Activated CD8-positive, alpha-beta memory T cell treated with anti-CD3 and anti-CD28 coated beads, Interleukin-2, amount 10 ng/mL, durations not matched to agents 7 days and 5 days (primary cell): ENCODE measurements around the gene CYB5D1. TPM values are rescaled to one million over a fixed set of nuclear protein-coding genes. Genes with fewer than 3 reads are reported as not detected.
A peak's percentile ranks its signal among the peaks of the same experiment; 100 is the strongest.

Source experiments
- ATAC-seq: fragments of 150-1000 bp; cut with Tn5 transposase; one replicate; pipeline ENCODE4 v1.10.0; 2021; ENCODE audit warnings: moderate library complexity
- CTCF ChIA-PET: fragments of 350-600 bp; sonication (Branson Sonifier 250); formaldehyde crosslinking; loops from one replicate; lab custom pipeline; 2021; ENCODE audit warnings: antibody characterized with exemption; lab: Charles Lee
- DNase-seq: peaks from one replicate; pipeline ENCODE4 v3.0.0-alpha.2; 2020
- H3K27ac Mint-ChIP-seq: one replicate; pipeline ENCODE4 v1.8.0; 2021; ENCODE audit warnings: mild to moderate bottlenecking, mixed read lengths
- H3K27me3 Mint-ChIP-seq: one replicate; pipeline ENCODE4 v1.8.0; 2021; ENCODE audit warnings: mixed read lengths
- H3K36me3 Mint-ChIP-seq: one replicate; pipeline ENCODE4 v1.8.0; 2021; ENCODE audit warnings: mild to moderate bottlenecking, mixed read lengths
- H3K4me1 Mint-ChIP-seq: one replicate; pipeline ENCODE4 v1.8.0; 2021; ENCODE audit warnings: mixed read lengths
- H3K4me3 Mint-ChIP-seq: one replicate; pipeline ENCODE4 v1.8.0; 2021; ENCODE audit warnings: mild to moderate bottlenecking, moderate library complexity, mixed read lengths
- H3K9me3 Mint-ChIP-seq: one replicate; pipeline ENCODE4 v1.8.0; 2022; ENCODE audit warnings: low read depth, mixed read lengths
- total RNA-seq, 2 experiments: library from RNA; stranded (reverse); gene quantifications; one replicate each; pipeline ENCODE4 v1.2.3, GENCODE V29; 2021

The CYB5D1 gene
- total RNA-seq, 2 experiments from 2014 or later, result 6.4 to 8.2 TPM

DNA sequence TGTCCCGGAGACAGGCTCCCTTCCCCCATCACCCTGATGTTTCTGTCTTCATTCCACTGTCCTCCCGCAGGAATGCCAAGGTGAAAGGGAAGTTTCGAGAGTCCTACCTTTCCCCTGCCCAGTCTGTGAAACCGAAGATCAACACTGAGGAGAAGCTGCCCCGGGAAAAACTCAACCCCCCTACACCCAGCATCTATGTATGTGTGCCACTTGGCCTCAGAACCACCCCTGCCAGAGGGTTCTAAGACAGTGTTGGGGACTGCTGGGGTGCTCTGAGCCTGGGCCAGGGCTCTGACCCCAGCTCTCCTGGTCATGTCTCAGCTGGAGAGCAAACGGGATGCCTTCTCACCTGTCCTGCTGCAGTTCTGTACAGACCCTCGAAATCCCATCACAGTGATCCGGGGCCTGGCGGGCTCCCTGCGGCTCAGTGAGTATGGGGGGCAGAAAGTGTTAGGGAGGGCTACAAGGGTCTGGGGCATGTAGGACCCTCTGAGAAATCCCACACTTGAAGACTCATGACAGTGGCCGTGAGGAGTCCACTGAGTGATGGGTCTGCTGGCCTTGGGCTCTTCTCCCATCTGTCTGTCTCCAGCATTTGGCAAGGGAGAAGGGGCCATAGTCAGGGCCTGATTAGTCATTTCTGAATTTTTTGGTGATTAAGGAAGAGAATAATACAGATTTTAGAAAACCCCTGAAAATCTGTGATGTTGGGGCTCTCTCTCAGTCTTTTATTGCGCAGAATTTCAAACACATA, 7.9 kb upstream of the CYB5D1 start:
- Mint-ChIP-seq H3K27me3 (no peaks in the 10 kb centered on the region), H3K27ac (no peak overlapping the region), H3K4me1 (peaks cover 47% of the 10 kb centered on the region), H3K36me3 (peaks cover 2% of the 10 kb centered on the region), H3K9me3 (no peaks in the 10 kb centered on the region), H3K4me3 (no peak overlapping the region)
- ATAC-seq (no peak), DNase-seq (no peak)
- CTCF ChIA-PET, result interaction anchor here (1.0 to 2.9 kb wide), 7 partner anchors 12 to 140 kb away, joined by 3 to 30 read pairs (median 6); partner anchors contain the start of gene KDM6B

DNA sequence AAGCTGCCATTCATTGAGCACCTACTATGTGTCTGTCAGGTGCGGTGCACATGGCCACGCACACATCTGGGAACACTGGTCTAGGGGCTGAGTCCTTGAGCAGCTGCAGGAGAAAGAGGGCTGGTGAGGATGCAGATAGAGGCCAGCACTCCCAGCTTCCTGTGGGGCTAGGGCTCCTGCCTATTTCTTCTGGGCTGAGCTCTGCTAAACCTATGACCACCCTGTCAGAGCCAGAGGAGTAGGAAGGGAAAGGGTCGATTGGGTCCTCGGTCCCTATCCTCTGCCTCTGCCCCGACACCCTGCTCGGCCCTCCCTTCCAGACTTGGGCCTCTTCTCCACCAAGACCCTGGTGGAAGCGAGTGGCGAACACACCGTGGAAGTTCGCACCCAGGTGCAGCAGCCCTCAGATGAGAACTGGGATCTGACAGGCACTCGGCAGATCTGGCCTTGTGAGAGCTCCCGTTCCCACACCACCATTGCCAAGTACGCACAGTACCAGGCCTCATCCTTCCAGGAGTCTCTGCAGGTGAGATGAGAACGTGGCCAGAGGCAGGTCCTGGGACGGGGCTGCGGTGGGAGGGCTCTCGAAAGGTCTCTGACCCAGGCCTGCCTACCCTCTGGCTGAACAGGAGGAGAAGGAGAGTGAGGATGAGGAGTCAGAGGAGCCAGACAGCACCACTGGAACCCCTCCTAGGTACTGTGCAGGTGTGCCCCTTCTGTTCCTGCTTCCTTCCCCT, 6.9 kb upstream of the CYB5D1 start:
- H3K36me3 Mint-ChIP-seq, result peaks cover 2% of the 10 kb centered on the region
- no peaks in the 10 kb centered on the region for H3K27me3 Mint-ChIP-seq
- no peak for DNase-seq
- H3K27ac Mint-ChIP-seq, result peak overlapping the region; percentile 58
- ATAC-seq, result no peak
- CTCF ChIA-PET, result interaction anchor here (0.6 to 2.9 kb wide), 12 partner anchors 12 to 210 kb away, joined by 3 to 30 read pairs (median 4); partner anchors contain the start of genes KDM6B and TP53
- peaks cover 47% of the 10 kb centered on the region for H3K4me1 Mint-ChIP-seq
- H3K9me3 Mint-ChIP-seq, result no peaks in the 10 kb centered on the region
- peak overlapping the region; percentile 89 for H3K4me3 Mint-ChIP-seq

DNA sequence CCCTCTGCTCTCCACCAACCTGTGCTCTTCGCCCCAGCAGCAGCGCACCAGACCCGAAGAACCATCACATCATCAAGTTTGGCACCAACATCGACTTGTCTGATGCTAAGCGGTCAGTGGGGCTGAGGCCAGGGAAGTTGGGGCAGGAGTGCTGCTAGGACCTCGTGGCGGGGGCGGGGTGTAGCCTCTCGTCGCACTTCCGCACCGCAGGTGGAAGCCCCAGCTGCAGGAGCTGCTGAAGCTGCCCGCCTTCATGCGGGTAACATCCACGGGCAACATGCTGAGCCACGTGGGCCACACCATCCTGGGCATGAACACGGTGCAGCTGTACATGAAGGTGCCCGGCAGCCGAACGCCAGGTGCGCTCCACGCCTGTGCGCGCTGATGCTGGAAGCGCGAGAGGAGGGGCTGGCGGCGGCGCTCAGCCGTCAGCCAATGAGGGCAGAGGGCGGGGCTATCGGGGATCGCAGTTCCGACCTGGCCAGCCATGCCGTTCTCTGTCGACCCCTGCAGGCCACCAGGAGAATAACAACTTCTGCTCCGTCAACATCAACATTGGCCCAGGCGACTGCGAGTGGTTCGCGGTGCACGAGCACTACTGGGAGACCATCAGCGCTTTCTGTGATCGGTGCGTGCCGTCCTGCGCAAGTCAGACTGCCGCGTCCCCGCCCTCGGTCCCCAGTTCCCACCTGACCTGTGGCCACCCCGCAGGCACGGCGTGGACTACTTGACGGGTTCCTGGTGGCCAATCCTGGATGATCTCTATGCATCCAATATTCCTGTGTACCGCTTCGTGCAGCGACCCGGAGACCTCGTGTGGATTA, 6.2 kb upstream of the CYB5D1 start:
- Mint-ChIP-seq H3K27me3 (no peaks in the 10 kb centered on the region), H3K4me1 (peaks cover 48% of the 10 kb centered on the region), H3K9me3 (no peaks in the 10 kb centered on the region), H3K4me3 (peak overlapping the region; percentile 89), H3K27ac (peak overlapping the region; percentile 66), H3K36me3 (peaks cover 2% of the 10 kb centered on the region)
- peak; percentile 93 for ATAC-seq
- DNase-seq, result peak; percentile 96
- CTCF ChIA-PET, result interaction anchor here (0.6 to 2.9 kb wide), 11 partner anchors 14 to 209 kb away, joined by 3 to 30 read pairs (median 5); partner anchors contain the start of genes KDM6B and TP53

DNA sequence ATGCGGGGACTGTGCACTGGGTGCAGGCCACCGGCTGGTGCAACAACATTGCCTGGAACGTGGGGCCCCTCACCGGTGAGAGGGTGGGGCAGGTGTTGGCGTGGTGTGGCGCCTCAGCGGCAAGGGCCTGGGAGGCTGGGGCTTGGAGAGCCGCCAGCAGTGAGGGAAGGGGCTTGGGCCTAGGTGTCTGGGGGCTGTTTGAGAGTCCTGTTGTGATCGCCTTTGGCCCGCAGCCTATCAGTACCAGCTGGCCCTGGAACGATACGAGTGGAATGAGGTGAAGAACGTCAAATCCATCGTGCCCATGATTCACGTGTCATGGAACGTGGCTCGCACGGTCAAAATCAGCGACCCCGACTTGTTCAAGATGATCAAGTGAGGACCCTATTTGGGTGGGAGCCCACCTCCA, 5.5 kb upstream of the CYB5D1 start:
- Mint-ChIP-seq H3K4me1 (peaks cover 48% of the 10 kb centered on the region), H3K27me3 (no peaks in the 10 kb centered on the region), H3K36me3 (peaks cover 2% of the 10 kb centered on the region), H3K9me3 (no peaks in the 10 kb centered on the region), H3K4me3 (peak overlapping the region; percentile 89), H3K27ac (peak overlapping the region; percentile 66)
- ATAC-seq, result no peak
- CTCF ChIA-PET, result interaction anchor here (1.0 to 1.8 kb wide), 2 partner anchors 27 to 31 kb away, joined by 5 to 6 read pairs; no protein-coding TSS in a partner anchor
- no peak for DNase-seq

DNA sequence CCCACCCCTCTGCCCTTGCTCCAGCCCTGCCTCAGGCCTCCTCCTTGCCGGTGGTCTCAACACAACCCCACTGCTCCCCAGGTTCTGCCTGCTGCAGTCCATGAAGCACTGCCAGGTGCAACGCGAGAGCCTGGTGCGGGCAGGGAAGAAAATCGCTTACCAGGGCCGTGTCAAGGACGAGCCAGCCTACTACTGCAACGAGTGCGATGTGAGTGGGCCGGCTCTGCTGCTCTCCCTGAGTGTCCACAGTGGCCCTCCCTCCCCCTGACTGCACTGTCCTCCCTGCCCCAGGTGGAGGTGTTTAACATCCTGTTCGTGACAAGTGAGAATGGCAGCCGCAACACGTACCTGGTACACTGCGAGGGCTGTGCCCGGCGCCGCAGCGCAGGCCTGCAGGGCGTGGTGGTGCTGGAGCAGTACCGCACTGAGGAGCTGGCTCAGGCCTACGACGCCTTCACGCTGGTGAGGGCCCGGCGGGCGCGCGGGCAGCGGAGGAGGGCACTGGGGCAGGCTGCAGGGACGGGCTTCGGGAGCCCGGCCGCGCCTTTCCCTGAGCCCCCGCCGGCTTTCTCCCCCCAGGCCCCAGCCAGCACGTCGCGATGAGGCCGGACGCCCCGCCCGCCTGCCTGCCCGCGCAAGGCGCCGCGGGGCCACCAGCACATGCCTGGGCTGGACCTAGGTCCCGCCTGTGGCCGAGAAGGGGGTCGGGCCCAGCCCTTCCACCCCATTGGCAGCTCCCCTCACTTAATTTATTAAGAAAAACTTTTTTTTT, 4.7 kb upstream of the CYB5D1 start:
- no peak overlapping the region for H3K4me3 Mint-ChIP-seq
- DNase-seq (peak; percentile 40), ATAC-seq (no peak)
- no peak overlapping the region for H3K27ac Mint-ChIP-seq
- H3K27me3 Mint-ChIP-seq, result no peaks in the 10 kb centered on the region
- H3K4me1 Mint-ChIP-seq, result peaks cover 48% of the 10 kb centered on the region
- CTCF ChIA-PET, result interaction anchor here (0.6 to 1.0 kb wide), 3 partner anchors 17 to 28 kb away, joined by 3 to 4 read pairs (median 3); no protein-coding TSS in a partner anchor
- H3K9me3 Mint-ChIP-seq, result no peaks in the 10 kb centered on the region
- peaks cover 2% of the 10 kb centered on the region for H3K36me3 Mint-ChIP-seq

DNA sequence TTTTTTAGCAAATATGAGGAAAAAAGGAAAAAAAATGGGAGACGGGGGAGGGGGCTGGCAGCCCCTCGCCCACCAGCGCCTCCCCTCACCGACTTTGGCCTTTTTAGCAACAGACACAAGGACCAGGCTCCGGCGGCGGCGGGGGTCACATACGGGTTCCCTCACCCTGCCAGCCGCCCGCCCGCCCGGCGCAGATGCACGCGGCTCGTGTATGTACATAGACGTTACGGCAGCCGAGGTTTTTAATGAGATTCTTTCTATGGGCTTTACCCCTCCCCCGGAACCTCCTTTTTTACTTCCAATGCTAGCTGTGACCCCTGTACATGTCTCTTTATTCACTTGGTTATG, 4.1 kb upstream of the CYB5D1 start:
- Mint-ChIP-seq H3K27ac (no peak overlapping the region), H3K4me3 (no peak overlapping the region), H3K27me3 (no peaks in the 10 kb centered on the region), H3K4me1 (peaks cover 45% of the 10 kb centered on the region), H3K9me3 (no peaks in the 10 kb centered on the region), H3K36me3 (peaks cover 2% of the 10 kb centered on the region)
- CTCF ChIA-PET, result interaction anchor here (0.6 to 1.0 kb wide), 3 partner anchors 16 to 29 kb away, joined by 3 to 4 read pairs (median 3); no protein-coding TSS in a partner anchor
- no peak for ATAC-seq
- no peak for DNase-seq

DNA sequence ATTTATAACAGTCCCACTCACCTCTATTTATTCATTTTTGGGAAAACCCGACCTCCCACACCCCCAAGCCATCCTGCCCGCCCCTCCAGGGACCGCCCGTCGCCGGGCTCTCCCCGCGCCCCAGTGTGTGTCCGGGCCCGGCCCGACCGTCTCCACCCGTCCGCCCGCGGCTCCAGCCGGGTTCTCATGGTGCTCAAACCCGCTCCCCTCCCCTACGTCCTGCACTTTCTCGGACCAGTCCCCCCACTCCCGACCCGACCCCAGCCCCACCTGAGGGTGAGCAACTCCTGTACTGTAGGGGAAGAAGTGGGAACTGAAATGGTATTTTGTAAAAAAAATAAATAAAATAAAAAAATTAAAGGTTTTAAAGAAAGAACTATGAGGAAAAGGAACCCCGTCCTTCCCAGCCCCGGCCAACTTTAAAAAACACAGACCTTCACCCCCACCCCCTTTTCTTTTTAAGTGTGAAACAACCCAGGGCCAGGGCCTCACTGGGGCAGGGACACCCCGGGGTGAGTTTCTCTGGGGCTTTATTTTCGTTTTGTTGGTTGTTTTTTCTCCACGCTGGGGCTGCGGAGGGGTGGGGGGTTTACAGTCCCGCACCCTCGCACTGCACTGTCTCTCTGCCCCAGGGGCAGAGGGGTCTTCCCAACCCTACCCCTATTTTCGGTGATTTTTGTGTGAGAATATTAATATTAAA, 3.6 kb upstream of the CYB5D1 start:
- CTCF ChIA-PET, result interaction anchor here (1.0 kb wide), 2 partner anchors 20 to 29 kb away, joined by 3 to 4 read pairs; no protein-coding TSS in a partner anchor
- Mint-ChIP-seq H3K27me3 (no peaks in the 10 kb centered on the region), H3K36me3 (peaks cover 2% of the 10 kb centered on the region), H3K4me3 (no peak overlapping the region), H3K4me1 (peaks cover 44% of the 10 kb centered on the region), H3K27ac (no peak overlapping the region), H3K9me3 (no peaks in the 10 kb centered on the region)
- DNase-seq (no peak), ATAC-seq (no peak)

DNA sequence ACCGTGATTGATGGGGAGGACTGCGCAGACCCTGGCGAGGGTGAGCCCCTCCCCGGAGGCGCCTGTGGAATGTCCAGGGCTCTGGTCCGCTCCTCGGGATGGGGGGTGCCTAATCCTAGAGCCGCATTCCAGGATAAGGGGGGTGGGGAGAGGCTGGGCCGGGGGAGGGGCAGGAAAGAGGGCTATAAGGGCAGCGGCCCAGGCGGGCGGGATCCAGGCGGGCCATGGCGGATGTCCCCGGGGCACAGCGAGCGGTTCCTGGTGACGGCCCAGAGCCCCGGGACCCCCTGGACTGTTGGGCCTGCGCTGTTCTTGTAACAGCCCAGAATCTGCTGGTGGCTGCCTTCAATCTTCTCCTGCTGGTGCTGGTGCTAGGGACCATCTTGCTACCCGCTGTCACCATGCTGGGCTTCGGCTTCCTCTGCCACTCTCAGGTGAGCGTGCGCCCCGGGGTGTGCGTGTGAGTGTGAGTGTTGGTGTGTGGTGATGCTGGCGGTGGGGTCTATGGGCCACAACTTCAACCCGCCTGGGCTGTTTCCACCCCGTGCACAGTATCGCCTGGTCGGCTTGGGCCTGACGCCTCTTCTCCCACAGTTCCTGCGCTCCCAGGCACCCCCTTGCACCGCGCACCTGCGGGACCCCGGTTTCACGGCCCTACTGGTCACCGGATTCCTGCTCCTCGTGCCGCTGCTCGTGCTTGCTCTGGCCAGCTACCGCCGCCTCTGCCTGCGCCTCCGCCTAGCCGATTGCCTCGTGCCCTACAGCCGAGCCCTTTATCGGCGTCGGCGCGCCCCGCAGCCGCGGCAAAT, 2.7 kb upstream of the CYB5D1 start, which contains the start of gene TMEM88:
Gene TMEM88 (plus strand): TSS at position 216 of the 809 bp plus-strand sequence. CDS start 9 bp downstream, at position 225.
- H3K9me3 Mint-ChIP-seq, result no peaks in the 10 kb centered on the region
- CTCF ChIA-PET, result interaction anchor here (1.0 kb wide), 1 partner anchor 21 kb away, joined by 4 read pairs; the partner anchor contains the start of gene KDM6B
- DNase-seq, result no peak
- H3K27ac Mint-ChIP-seq, result no peak within 1 kb of the TSS
- no peak within 1 kb of the TSS for H3K4me3 Mint-ChIP-seq
- ATAC-seq, result no peak
- H3K36me3 Mint-ChIP-seq, result peaks cover 2% of the 10 kb centered on the region
- peaks cover 38% of the 10 kb centered on the region for H3K4me1 Mint-ChIP-seq
- H3K27me3 Mint-ChIP-seq, result no peaks in the 10 kb centered on the region

DNA sequence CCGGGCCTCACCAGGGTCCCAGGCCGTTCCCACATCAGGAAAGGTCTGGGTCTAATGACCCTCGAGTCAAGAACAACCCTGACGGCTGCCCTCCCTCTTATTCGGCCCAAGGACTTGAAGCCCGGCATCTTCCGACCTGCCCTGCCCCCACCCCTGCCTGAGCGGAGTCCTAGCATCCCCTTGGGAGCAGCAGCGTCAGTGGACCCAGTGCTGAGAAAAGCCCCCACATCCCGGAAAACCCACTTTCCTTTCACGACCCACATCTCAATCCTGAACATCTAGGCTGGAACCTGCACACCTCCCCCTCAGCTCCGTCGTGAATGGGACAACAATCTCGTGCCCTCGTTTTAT, 2.2 kb upstream of the CYB5D1 start:
- Mint-ChIP-seq H3K4me3 (no peak overlapping the region), H3K9me3 (no peaks in the 10 kb centered on the region), H3K27ac (no peak overlapping the region), H3K4me1 (peaks cover 32% of the 10 kb centered on the region), H3K27me3 (no peaks in the 10 kb centered on the region), H3K36me3 (peaks cover 2% of the 10 kb centered on the region)
- no peak for ATAC-seq
- DNase-seq, result no peak
- CTCF ChIA-PET, result interaction anchor here (0.6 to 2.2 kb wide), 5 partner anchors 21 to 470 kb away, joined by 3 to 41 read pairs (median 4); partner anchors contain the start of gene KDM6B

DNA sequence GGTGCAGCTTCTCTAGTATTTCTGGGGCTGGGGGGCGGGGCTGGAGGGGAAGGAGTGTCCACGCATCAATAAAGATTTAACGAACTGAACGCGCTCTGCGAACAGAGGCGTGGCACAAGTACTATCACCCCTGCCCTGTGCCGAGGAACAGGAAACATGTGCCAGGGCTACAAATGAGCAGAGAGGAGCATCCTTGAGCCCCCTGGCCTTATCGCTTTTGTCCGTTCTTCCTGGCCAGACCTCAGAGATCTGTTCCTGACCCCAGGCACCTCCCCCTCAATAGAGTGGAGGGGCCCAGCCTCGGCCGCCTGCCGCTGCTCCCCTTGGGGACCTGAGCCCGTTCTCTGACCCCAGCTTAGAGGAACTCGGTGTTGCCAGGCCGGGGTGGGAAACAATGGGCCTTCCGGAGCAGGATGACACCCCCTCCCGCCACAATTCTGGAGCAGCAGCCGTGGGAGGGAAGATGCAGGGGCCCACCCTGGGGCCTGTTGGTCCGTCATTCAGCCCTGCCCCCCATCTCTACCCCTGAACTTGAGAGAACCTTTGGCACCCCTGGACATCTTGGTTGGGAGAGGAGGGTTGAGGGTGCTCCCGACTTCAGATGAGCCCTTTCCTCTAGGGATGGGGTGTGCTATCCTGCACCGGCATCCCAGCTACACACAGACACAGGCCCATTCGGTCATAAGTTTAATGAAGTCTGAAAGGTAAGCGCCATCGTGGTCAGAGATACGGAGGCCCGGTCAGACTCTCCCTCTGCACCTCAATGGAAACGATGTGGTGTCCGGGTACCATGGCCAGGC, 1.6 kb upstream of the CYB5D1 start:
- peaks cover 26% of the 10 kb centered on the region for H3K4me1 Mint-ChIP-seq
- H3K4me3 Mint-ChIP-seq, result no peak overlapping the region
- CTCF ChIA-PET, result interaction anchor here (0.6 to 2.2 kb wide), 23 partner anchors 9 to 470 kb away, joined by 3 to 41 read pairs (median 7); partner anchors contain the start of genes ALOXE3, CNTROB, KDM6B and RNF227
- peaks cover 2% of the 10 kb centered on the region for H3K36me3 Mint-ChIP-seq
- no peak overlapping the region for H3K27ac Mint-ChIP-seq
- DNase-seq (no peak), ATAC-seq (no peak)
- H3K27me3 Mint-ChIP-seq, result no peaks in the 10 kb centered on the region
- no peaks in the 10 kb centered on the region for H3K9me3 Mint-ChIP-seq
